NCI-H2107 (cell line): ENCODE results near the gene ITIH5.
A peak's percentile ranks its signal among the peaks of the same experiment; 100 is the strongest.

ENCODE experiments used
- DNase-seq: peaks from one replicate; lab custom pipeline; 2025; lab: John Stamatoyannopoulos, UW

Gene ITIH5

GRCh38 chr10:7547206-7547605 lies 119.6 kb downstream of the ITIH5 start:
- DNase-seq, result no peak

GRCh38 chr10:7546385-7546967 lies 120.3 kb downstream of the ITIH5 start:
- DNase-seq, result no peak

DNA sequence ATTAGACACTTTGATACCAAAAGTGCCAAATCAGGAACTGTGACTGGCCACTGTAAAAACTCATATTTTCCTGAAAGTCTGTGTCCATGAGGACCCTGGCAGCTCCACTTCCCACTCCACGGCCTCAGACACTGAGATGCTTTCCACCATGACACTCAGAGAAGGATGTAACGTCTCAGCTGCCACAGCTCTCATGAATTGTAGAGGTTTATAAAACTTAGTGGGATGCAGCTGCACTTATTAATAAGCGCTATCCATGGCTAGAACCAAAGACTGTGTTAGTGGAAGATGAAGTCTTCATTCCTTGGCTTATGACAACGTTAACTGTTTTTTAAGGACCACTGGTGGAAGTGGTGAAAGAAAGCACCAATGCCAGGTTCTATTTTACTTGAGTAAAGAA lies 121.0 kb downstream of the ITIH5 start:
- no peak for DNase-seq

DNA sequence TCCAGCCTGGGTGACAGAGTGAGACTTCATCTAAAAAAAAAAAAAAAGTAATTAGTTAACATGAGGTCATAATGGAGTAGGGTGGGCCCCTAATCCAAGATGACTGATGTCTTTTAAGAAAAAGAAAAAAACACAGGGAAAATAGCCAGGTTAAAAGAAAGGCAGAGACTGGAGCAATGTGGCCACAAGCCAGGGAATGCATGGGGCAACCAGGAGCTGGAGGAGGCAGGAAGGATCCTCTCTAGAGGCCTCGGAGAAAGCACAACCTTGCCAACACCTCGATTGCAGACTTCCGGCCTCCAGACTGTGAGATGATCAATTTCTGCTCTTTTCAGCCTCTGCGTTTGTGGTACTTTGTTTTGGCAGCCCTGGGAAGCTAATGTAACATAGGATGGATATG lies 121.5 kb downstream of the ITIH5 start:
- no peak for DNase-seq

DNA sequence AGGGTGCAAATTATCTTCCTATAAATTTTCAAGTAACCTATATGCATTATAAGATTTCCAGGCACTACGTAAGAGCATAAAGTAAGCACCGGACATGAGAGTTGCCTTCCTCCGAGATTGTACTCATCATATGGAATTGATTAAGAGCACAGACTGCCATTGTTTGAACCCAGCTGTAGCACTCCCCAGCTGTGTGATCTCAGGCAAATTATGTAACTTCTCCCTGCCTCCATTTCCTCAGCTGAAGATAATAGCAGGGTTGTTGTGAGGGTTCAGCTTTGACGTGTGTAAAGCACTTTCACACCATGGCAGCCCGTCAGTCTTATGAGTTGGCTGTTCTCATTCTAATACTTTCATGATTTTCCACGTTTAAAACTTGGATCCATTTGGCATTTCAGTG lies 122.6 kb downstream of the ITIH5 start:
- DNase-seq, result no peak

GRCh38 chr10:7542189-7542914 lies 124.4 kb downstream of the ITIH5 start:
- no peak for DNase-seq

DNA sequence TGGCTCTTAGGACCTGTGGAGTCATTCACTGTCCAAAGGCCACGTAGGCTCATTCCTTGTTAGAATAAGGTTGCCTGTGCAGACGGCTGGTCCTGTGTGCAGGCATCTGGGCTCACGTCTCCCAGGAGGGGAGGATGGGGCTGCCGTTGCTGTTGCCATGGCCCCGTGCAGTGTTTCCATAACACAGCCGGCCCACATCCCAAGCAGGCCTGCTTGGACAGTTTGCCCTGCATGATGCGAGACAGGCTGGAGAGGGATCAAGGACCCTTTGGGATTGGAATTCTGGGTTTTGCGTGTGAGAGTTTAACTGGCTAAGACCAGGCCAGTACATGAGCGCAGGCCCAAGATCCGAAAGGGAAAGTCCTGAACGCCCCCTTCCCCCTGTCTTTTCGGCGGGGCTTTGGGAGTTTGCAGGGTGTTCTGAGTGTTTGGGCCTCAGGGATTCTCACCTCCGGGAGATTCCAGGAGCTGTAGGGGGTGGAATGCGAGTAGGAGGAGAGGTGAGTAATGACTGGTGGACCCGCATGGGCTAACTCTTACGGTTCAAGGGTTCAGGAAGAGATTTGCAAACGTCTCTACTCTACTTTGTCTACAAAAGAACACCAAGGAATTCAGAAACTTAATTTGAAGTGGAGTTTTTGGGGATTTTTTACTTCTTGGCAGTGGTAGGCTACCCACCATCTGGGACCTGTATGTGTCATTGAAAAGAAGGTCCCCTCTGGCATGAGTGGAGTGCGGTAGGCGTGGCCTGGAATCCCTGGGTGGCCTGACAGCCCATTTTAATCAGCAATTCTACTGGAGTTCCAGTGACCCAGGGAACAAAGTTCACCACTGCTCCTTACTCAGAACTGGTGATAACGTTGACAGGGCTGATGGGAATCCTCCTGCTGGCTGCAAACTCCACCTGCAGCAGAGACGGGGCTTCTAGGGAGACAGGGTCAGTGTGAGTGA lies 125.4 kb downstream of the ITIH5 start:
- DNase-seq, result no peak

- DNase-seq, result no peak
Measured at GRCh38 chr10:7538970-7539654, 127.7 kb downstream of the ITIH5 start.

- DNase-seq, result no peak
Measured at GRCh38 chr10:7537126-7537525, 129.6 kb downstream of the ITIH5 start.

- no peak for DNase-seq
Measured at GRCh38 chr10:7534480-7534852, 132.3 kb downstream of the ITIH5 start.

DNA sequence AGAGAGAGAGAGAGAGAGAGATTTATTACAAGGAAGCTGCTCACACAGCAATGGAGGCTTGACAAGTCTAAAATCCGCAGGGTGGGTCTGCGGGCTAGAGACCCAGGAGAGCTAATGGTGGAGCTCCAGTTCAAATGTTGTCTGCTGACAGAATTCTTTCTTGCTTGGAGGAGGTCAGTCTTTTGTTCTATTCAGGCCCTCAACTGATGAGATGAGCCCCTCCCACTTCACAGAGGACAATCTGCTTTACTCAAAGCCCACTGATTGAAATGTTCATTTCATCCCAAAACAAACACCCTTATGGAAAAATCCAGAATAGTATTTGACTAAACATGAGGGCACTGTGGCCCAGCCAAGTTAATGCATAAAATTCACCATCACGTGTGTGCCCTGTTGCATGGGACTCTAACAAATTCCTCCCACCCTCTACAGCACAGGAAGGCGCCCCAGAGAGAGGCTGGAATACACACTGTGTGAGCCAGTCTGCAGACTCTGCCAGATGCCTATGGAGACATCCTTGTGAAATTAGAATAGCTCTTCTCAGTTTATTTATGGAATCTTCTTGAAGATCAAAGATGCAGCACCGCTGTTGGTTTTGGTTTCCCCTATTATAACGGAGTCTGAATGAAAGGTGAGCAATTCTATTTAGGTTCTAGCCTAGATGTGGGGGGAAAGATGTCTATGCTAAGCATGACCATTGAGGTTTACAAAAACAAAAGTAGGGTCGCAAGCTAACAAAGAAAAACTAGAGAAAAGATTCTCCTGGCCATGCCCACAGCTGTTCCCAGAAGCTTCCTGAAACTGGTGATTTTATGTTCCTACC lies 132.9 kb downstream of the ITIH5 start:
- no peak for DNase-seq

- DNase-seq, result no peak
Measured at GRCh38 chr10:7532723-7533498, 133.9 kb downstream of the ITIH5 start.

DNA sequence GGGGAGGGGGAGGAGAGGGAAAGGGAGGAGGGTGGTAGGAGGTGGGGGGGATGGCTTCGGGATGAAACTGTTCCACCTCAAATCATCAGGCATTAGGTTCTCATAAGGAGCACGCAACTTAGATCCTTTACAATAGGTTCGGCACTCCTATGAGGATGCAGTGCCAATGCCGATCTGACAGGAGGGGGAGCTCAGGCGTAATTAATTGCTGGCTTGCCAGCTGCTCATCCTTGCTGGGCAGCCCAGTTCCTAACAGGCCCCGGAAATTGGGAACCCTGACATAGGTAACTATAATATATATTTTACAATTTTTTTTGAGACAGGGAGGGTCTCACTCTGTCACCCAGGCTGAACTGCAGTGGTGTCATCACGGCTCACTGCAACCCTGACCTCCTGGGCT lies 137.1 kb downstream of the ITIH5 start:
- DNase-seq, result no peak

DNA sequence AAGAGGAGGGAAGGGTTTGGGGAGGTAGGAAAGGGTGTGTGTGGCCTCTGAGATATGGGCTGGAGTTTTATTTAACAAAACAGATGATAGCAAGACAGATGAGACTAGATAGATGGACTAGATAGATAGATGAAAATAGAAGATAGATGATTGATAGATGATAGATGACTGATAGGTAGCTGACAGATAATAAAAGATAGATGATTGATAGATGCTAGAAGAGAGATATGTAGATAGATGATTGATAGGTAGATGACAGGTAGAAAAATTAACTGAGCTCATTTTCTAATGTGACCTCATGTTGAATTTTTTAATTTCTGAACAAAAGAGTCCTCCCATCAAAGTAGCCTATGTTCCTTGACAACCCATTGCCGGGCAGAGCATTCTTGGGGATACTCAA lies 139.3 kb downstream of the ITIH5 start:
- no peak for DNase-seq

DNA sequence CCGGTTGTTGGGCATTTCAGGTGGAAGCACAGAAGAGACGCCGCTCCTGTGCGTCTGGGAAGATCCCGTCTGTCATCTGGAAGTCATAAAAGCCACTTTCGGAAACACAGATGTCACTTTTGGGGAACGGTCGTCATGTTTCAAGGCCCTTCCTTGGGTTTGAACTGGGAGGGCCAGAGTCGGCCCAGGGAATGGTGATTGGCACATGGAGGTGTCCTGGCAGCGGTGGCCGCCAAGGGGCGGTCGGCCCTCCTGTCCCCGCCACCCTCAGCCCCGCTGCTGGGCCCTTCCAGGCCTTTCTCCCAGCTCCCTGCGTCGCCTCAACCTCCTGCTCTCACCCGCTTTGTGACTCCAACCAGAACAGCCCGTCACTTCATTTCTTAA lies 140.8 kb downstream of the ITIH5 start:
- DNase-seq, result no peak

DNA sequence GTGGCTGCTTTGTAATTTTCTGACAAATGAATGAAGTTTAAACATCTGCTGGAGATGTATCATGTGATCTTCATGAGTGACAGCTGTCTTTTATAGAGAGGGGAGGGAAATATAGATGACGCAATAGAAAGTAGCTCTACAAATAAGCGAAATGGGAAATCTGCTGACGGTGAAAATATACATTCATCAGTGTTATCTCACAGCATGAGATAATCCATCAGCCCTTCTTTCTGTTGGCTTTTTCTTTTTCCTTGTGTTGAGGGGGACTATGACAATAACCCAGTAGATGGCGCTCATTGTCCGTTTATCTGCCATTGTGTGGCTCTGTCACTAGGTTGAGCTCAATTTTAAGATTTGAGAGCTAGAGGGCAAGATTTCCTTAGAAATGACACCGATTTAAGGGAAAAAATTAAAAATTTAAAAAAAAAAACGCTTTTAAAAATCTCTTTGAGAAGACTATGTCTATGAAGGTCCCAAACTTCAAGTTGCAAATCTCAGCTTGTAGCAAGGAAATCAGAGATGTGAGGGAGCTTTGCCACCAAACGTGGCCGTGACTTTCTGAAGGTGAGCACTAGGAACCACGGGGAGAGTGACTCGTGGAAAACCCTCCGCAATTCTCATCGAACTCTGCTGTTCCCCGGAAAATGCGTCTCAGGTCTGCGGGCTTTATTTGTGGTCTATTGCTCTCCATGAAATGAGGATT lies 141.3 kb downstream of the ITIH5 start:
- peak; percentile 13 for DNase-seq

- no peak for DNase-seq
Measured at GRCh38 chr10:7523656-7524055, 143.1 kb downstream of the ITIH5 start.

GRCh38 chr10:7520507-7521485 lies 146.0 kb downstream of the ITIH5 start:
- DNase-seq, result no peak

- DNase-seq, result no peak
Measured at GRCh38 chr10:7519351-7519750, 147.4 kb downstream of the ITIH5 start.
